Heart right ventricle (tissue), 16 donors: Measurements from ENCODE around the gene TRIM42. TPM values are rescaled to one million over a fixed set of nuclear protein-coding genes. Genes with fewer than 3 reads are reported as not detected.

Source experiments
- ATAC-seq, 8 donors: fragments of 200-7000 bp; cut with Tn5 transposase; one replicate each; pipeline ENCODE4 v1.9.1; 2020; ENCODE audit warnings: mild to moderate bottlenecking in 8 of 8, moderate library complexity in 8 of 8, moderate number of reproducible peaks in 1 of 8
- DNase-seq, 2 donors: peaks; one replicate each; pipeline ENCODE4 v3.0.0-alpha.2; 2020
- H3K27ac ChIP-seq, 10 donors: fragments of 200-600 bp; sonication (generic) in 2 of 10; one replicate each; pipeline versions ENCODE4 v1.5.0 to v1.8.0; 2020 to 2022; ENCODE audit warnings: mild to moderate bottlenecking in 3 of 10
- H3K27me3 ChIP-seq, 7 donors: fragments of 200-600 bp; one replicate each; pipeline ENCODE4 v1.8.0; 2021 to 2022; ENCODE audit warnings: mild to moderate bottlenecking in 2 of 7
- H3K36me3 ChIP-seq, 9 donors: fragments of 200-600 bp; sonication (generic) in 1 of 9; one replicate each; pipeline versions ENCODE4 v1.5.0 to v1.8.0; 2020 to 2022; ENCODE audit warnings: mild to moderate bottlenecking in 2 of 9
- H3K4me1 ChIP-seq, 9 donors: fragments of 200-600 bp; sonication (generic) in 1 of 9; one replicate each; pipeline versions ENCODE4 v1.5.0 to v1.8.0; 2020 to 2022; ENCODE audit warnings: mild to moderate bottlenecking in 4 of 9
- H3K4me3 ChIP-seq, 10 donors: fragments of 200-600 bp; sonication (generic) in 2 of 10; one replicate each; pipeline versions ENCODE4 v1.5.0 to v1.8.0; 2020 to 2022; ENCODE audit warnings: mild to moderate bottlenecking in 7 of 10, moderate library complexity in 2 of 10
- H3K9me3 ChIP-seq, 11 donors: fragments of 200-600 bp in 10 of 11; sonication (generic) in 2 of 11; one replicate each; pipeline versions ENCODE4 v1.5.0 to v1.8.0; 2013 to 2022; ENCODE audit warnings: mild to moderate bottlenecking in 2 of 11, control low read depth in 1 of 11, moderate library complexity in 1 of 11
- WGBS, 2 donors: extraction: QIAGEN DNeasy Blood & Tissue Kit; methylation state at CpG; one replicate each; pipeline ENCODE4 v1.1.7; 2013; ENCODE audit warnings: inconsistent platforms in 1 of 2; 5-methylcytosine and 5-hydroxymethylcytosine counted together
- intact Hi-C, 10 donors: fragments of 100-400 bp; cut with DNase I; formaldehyde crosslinking; loops; one replicate each; pipeline versions ENCODE4 v1.11.1 to v1.14.2; 2022
- polyA plus RNA-seq, 2 donors: library from polyadenylated mRNA; stranded (reverse); fragments of 200-250 nt; gene quantifications; one replicate each; pipeline ENCODE4 v1.2.3, GENCODE V29; 2013
- total RNA-seq, 10 donors: library from RNA; stranded (reverse); fragmentation: NEBNext Ultra II Directional in 3 of 10; extraction: Animal tissue kit (Norgen Biotek cat#: 25700) in 3 of 10; gene quantifications; one replicate each; pipeline versions ENCODE4 v1.2.1 to v1.2.4, GENCODE V29; 2021 to 2023
- TF ChIP-seq, protein P1 (sequence below), 9 donors: fragments of 200-600 bp; sonication (generic) in 2 of 9; IDR thresholded peaks; one replicate each; pipeline versions ENCODE4 v1.5.0 to v1.8.0; 2021 to 2022; ENCODE audit warnings: antibody characterized with exemption in 9 of 9, mild to moderate bottlenecking in 5 of 9, moderate library complexity in 1 of 9
- donor health status: Arrhythmogenic right ventricular cardiomyopathy.
- donor health status: ischemic (EF 13 %, LVEDD 7.1; RV severe dilation, severe dysfunction).
- donor health status: healthy with polysubstance abuse.
- donor health status: DM: no; HTN: yes; CAD: no.
- donor health status: DM: no; HTN: no; CAD: no.
- donor health status: ischemic (EF 25% LVEDD 6.9; RV normal size, moderate dysfunction).
- donor health status: ischemic (EF 25% LVEDD 5.7; RV mildly dilated, moderate dysfunction).
- donor health status: healthy.
- donor health status: DM: yes; HTN: yes; CAD: no.
- donor health status: Ischemic cardiomyopathy.
- donor health status: ischemic (EF 35%, LVEDD 5.7; RV mildly dilated, moderate dysfunction).
- donor health status: nonischemic (EF 11% LVEDD 7.7; RV severe dilation, severe dysfunction).
- donor health status: DM: yes; HTN: yes; CAD: no.
- donor health status: PGD.
- donor health status: ischemic (EF 29% LVEDD 5.4; RV normal size, mild dysfunction).
- donor health status: nonischemic (EF 23%, LVEDD 6.1; RV moderate dilation, normal function).

Gene TRIM42
- total and polyA plus RNA-seq, 12 donors = not detected

- intact Hi-C loops = loop anchor here in 1 of 10 donors (5.0 kb wide), 1 partner anchor 128 kb away; no protein-coding TSS in a partner anchor
- TF ChIP-seq, protein P1, sequence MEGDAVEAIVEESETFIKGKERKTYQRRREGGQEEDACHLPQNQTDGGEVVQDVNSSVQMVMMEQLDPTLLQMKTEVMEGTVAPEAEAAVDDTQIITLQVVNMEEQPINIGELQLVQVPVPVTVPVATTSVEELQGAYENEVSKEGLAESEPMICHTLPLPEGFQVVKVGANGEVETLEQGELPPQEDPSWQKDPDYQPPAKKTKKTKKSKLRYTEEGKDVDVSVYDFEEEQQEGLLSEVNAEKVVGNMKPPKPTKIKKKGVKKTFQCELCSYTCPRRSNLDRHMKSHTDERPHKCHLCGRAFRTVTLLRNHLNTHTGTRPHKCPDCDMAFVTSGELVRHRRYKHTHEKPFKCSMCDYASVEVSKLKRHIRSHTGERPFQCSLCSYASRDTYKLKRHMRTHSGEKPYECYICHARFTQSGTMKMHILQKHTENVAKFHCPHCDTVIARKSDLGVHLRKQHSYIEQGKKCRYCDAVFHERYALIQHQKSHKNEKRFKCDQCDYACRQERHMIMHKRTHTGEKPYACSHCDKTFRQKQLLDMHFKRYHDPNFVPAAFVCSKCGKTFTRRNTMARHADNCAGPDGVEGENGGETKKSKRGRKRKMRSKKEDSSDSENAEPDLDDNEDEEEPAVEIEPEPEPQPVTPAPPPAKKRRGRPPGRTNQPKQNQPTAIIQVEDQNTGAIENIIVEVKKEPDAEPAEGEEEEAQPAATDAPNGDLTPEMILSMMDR (IDR thresholded peaks at IDR 0.05) = no peak
- H3K4me1 ChIP-seq = peaks cover 0 to 6% (median 0%) of the 10 kb centered on the region in 9 donors
- H3K9me3 ChIP-seq = no peaks in the 10 kb centered on the region
- no peak overlapping the region for H3K4me3 ChIP-seq
- no peak for ATAC-seq
- DNase-seq = no peak
- H3K36me3 ChIP-seq = no peaks in the 10 kb centered on the region
- WGBS, 2 donors = 81 to 87% methylated on average over 4 of the region's 4 CpGs
- H3K27me3 ChIP-seq = peaks cover 0 to 13% (median 0%) of the 10 kb centered on the region in 7 donors
- H3K27ac ChIP-seq = no peak overlapping the region
Observed at GRCh38 chr3:140724856-140725812, 47.3 kb downstream of the TRIM42 start.

- TF ChIP-seq, protein P1 (IDR thresholded peaks at IDR 0.05) = no peak
- Histone ChIP-seq H3K27ac (no peak overlapping the region), H3K27me3 (peaks cover 0 to 13% (median 3%) of the 10 kb centered on the region in 7 donors), H3K4me1 (no peaks in the 10 kb centered on the region), H3K36me3 (no peaks in the 10 kb centered on the region), H3K9me3 (no peaks in the 10 kb centered on the region), H3K4me3 (no peak overlapping the region)
- intact Hi-C loops = no loop called here
- no peak for DNase-seq
- ATAC-seq = no peak
- 93 to 96% methylated on average over 1 of the region's 1 CpG for WGBS, 2 donors
Observed at GRCh38 chr3:140726066-140726465, 48.2 kb downstream of the TRIM42 start.

DNA sequence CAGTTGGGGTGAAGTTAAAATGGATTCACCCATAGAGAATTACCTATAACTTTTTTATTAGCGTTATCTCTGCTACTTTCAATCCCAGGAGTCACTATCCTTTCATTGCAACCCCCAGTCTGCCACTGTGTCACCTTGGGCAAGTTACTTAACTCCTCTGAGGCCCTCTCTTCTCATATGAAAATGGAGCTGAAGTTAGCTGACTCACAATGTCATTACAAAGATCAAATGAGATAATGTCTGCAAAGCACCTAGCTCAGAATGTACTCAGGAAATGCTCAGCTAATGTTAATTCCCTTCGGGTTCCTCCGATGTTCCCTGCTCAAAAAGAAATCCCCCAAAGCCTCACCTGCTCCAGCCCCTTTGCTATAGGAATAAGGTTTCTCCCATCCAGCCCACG lies 50.0 kb downstream of the TRIM42 start:
- WGBS, 2 donors = 68 to 72% methylated on average over 4 of the region's 4 CpGs

GRCh38 chr3:140731440-140732119 lies 53.7 kb downstream of the TRIM42 start:
- TF ChIP-seq, protein P1 (IDR thresholded peaks at IDR 0.05) = no peak
- Histone ChIP-seq H3K9me3 (no peaks in the 10 kb centered on the region), H3K4me1 (no peaks in the 10 kb centered on the region), H3K36me3 (no peaks in the 10 kb centered on the region), H3K27me3 (peaks cover 0 to 22% (median 3%) of the 10 kb centered on the region in 7 donors), H3K4me3 (no peak overlapping the region), H3K27ac (no peak overlapping the region)
- WGBS, 2 donors = 78 to 86% methylated on average over 6 of the region's 6 CpGs
- intact Hi-C loops = loop anchor here in 2 of 10 donors (10.0 kb wide), 2 partner anchors 177 to 797 kb away; partner anchors contain the start of gene CLSTN2 (in 1 of the 2)
- ATAC-seq (no peak), DNase-seq (no peak)

More for the DNA sequence above, 50.0 kb downstream of the TRIM42 start:
- no peak for DNase-seq
- TF ChIP-seq, protein P1 (IDR thresholded peaks at IDR 0.05) = no peak
- Histone ChIP-seq H3K36me3 (no peaks in the 10 kb centered on the region), H3K9me3 (no peaks in the 10 kb centered on the region), H3K4me3 (no peak overlapping the region), H3K4me1 (no peaks in the 10 kb centered on the region), H3K27ac (no peak overlapping the region), H3K27me3 (peaks cover 0 to 22% (median 3%) of the 10 kb centered on the region in 7 donors)
- intact Hi-C loops = no loop called here
- ATAC-seq = no peak
